Epithelial cell of prostate (primary cell): ENCODE measurements around the gene CNPY1.
"Not testable (repeated sequence)": the region's sequence is repeated elsewhere in the genome, so short reads cannot be mapped to it uniquely, and the experiment has no call there.

Source experiments
- DNase-seq: peaks from one replicate; pipeline ENCODE4 v3.0.0-alpha.2; 2011; ENCODE audit warnings: low read depth, low spot score
- H3K27ac ChIP-seq: fragments of 450-650 bp; 2 replicates; pipeline ENCODE4 v1.5.1; 2017; ENCODE audit warnings: mild to moderate bottlenecking

Gene CNPY1

GRCh38 chr7:155546449-155546848, at the start of gene CNPY1:
Gene CNPY1, minus strand, starts transcription at chr7:155546559. Its CDS starts 630 bp downstream, at chr7:155545929.
- not testable (repeated sequence) for H3K27ac ChIP-seq
- DNase-seq: peak; percentile 22

- H3K27ac ChIP-seq: no peak overlapping the region
- DNase-seq: no peak
Observed at GRCh38 chr7:155594961-155595366, 48.6 kb upstream of the CNPY1 start.

- DNase-seq: no peak
- H3K27ac ChIP-seq: no peak overlapping the region
Observed at GRCh38 chr7:155594163-155594732, 47.9 kb upstream of the CNPY1 start.

GRCh38 chr7:155593461-155594162, 47.3 kb upstream of the CNPY1 start:
- H3K27ac ChIP-seq: no peak overlapping the region
- no peak for DNase-seq

GRCh38 chr7:155591055-155591775, 44.9 kb upstream of the CNPY1 start:
- peak; percentile 40 for DNase-seq
- no peak overlapping the region for H3K27ac ChIP-seq

- H3K27ac ChIP-seq: no peak overlapping the region
Observed at GRCh38 chr7:155590215-155591018, 44.1 kb upstream of the CNPY1 start.

GRCh38 chr7:155589001-155589980, 42.9 kb upstream of the CNPY1 start:
- no peak overlapping the region for H3K27ac ChIP-seq
- no peak for DNase-seq

More at GRCh38 chr7:155590215-155591018, 44.1 kb upstream of the CNPY1 start:
- DNase-seq: no peak

- DNase-seq: no peak
- H3K27ac ChIP-seq: no peak overlapping the region
Observed at GRCh38 chr7:155588468-155588998, 42.2 kb upstream of the CNPY1 start.

- H3K27ac ChIP-seq: no peak overlapping the region
- DNase-seq: no peak
Observed at GRCh38 chr7:155587486-155587885, 41.1 kb upstream of the CNPY1 start.

- H3K27ac ChIP-seq: no peak overlapping the region
- no peak for DNase-seq
Observed at GRCh38 chr7:155586843-155587440, 40.6 kb upstream of the CNPY1 start.

- H3K27ac ChIP-seq: no peak overlapping the region
- no peak for DNase-seq
Observed at GRCh38 chr7:155585951-155586350, 39.6 kb upstream of the CNPY1 start.

GRCh38 chr7:155585532-155585895, 39.2 kb upstream of the CNPY1 start:
- DNase-seq: no peak
- no peak overlapping the region for H3K27ac ChIP-seq

GRCh38 chr7:155584763-155585531, 38.6 kb upstream of the CNPY1 start:
- no peak overlapping the region for H3K27ac ChIP-seq
- no peak for DNase-seq

GRCh38 chr7:155584261-155584660, 37.9 kb upstream of the CNPY1 start:
- DNase-seq: no peak
- no peak overlapping the region for H3K27ac ChIP-seq

GRCh38 chr7:155583636-155584035, 37.3 kb upstream of the CNPY1 start:
- DNase-seq: no peak
- H3K27ac ChIP-seq: no peak overlapping the region

- H3K27ac ChIP-seq: no peak overlapping the region
- no peak for DNase-seq
Observed at GRCh38 chr7:155581954-155582353, 35.6 kb upstream of the CNPY1 start.

GRCh38 chr7:155581107-155581830, 34.9 kb upstream of the CNPY1 start:
- no peak for DNase-seq
- peak overlapping the region; percentile 17 for H3K27ac ChIP-seq
